ENCODE data around the gene KIF20B.
A peak's percentile ranks its signal among the peaks of the same experiment; 100 is the strongest.
"Not testable (repeated sequence)": the region's sequence is repeated elsewhere in the genome, so short reads cannot be mapped to it uniquely, and the experiment has no call there.

Gene KIF20B

DNA sequence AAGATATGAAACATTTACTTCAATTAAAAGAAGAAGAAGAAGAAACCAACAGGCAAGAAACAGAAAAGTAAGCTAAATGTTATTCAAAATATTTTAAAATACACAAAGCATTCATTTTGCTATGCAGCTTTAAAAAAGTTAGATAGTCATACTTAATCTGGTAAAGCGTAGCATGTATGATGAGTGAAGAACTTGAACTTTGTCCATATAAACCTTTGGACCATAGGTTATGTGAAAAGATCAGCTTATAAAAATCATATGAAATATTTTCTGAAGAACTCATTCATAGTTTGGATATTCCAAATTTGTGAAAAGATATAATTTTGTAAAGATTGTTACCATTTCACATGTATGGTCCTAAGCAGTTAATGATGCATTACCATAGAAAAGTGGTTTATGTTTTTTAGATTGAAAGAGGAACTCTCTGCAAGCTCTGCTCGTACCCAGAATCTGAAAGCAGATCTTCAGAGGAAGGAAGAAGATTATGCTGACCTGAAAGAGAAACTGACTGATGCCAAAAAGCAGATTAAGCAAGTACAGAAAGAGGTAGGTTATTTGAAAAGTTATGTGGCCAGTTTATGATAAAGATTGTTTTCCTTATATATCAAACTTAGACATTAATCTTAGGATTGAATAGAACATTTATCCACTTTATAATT is 37.3 kb downstream of the KIF20B start:
- H3K4me3 ChIP-seq (ENCODE audit: low read length) = no peak overlapping the region
- TF ChIP-seq, protein P1, sequence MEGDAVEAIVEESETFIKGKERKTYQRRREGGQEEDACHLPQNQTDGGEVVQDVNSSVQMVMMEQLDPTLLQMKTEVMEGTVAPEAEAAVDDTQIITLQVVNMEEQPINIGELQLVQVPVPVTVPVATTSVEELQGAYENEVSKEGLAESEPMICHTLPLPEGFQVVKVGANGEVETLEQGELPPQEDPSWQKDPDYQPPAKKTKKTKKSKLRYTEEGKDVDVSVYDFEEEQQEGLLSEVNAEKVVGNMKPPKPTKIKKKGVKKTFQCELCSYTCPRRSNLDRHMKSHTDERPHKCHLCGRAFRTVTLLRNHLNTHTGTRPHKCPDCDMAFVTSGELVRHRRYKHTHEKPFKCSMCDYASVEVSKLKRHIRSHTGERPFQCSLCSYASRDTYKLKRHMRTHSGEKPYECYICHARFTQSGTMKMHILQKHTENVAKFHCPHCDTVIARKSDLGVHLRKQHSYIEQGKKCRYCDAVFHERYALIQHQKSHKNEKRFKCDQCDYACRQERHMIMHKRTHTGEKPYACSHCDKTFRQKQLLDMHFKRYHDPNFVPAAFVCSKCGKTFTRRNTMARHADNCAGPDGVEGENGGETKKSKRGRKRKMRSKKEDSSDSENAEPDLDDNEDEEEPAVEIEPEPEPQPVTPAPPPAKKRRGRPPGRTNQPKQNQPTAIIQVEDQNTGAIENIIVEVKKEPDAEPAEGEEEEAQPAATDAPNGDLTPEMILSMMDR (conservative IDR thresholded peaks at IDR 0.05; ENCODE audit: low read length) = no peak
- DNase-seq (ENCODE audit: low read depth) = peak; percentile 2

GRCh38 chr10:89741126-89741762 is 39.9 kb downstream of the KIF20B start:
- H3K4me3 ChIP-seq (ENCODE audit: low read length) = no peak overlapping the region
- TF ChIP-seq, protein P1 (conservative IDR thresholded peaks at IDR 0.05; ENCODE audit: low read length) = no peak
- no peak for DNase-seq (ENCODE audit: low read depth)

DNA sequence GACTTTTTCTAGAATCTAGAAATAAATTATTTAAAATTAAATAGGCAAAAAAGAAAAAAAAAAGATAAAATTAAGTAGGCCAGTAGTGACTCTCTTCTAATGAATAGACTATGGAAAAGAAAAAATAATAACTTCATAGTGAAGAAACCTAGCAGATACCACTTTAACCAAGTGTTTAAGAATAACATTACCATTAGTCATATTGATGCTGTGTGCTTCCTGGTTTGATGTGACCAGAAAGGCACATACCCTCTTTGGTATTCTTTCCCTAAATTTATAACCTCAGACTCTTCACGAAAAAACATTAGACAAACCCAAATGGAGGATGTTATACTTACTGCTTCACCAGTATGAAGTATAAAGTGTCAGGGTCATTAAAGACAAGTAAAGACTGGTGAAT is 42.6 kb downstream of the KIF20B start:
- TF ChIP-seq, protein P1 (conservative IDR thresholded peaks at IDR 0.05; ENCODE audit: low read length) = no peak
- no peak overlapping the region for H3K4me3 ChIP-seq (ENCODE audit: low read length)
- peak; percentile 31 for DNase-seq (ENCODE audit: low read depth)

DNA sequence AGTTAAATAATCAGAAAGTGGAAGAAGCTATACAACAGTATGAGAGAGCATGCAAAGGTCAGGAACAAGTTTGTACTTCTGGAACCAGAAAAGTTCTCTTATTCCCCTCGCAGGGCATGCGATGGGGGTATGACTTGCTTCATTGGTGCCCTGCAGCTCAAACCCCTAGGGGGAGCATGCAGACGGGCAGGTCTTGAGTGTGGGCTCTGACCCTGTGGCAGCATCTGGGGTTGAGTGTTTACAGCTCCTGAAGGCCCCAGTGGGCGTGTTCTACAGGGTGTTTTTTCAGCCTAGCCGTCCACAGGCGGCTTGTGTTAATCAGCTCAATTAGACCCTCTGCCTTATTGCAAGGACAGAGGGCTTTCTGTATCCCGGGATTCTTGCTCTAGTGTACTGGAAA is 44.5 kb downstream of the KIF20B start:
- DNase-seq (ENCODE audit: low read depth) = no peak
- no peak overlapping the region for H3K4me3 ChIP-seq (ENCODE audit: low read length)
- TF ChIP-seq, protein P1 (conservative IDR thresholded peaks at IDR 0.05; ENCODE audit: low read length) = no peak

GRCh38 chr10:89750441-89750840 is 49.1 kb downstream of the KIF20B start:
- no peak for DNase-seq (ENCODE audit: low read depth)
- TF ChIP-seq, protein P1 (conservative IDR thresholded peaks at IDR 0.05; ENCODE audit: low read length) = no peak
- H3K4me3 ChIP-seq (ENCODE audit: low read length) = no peak overlapping the region

GRCh38 chr10:89755374-89755773 is 54.0 kb downstream of the KIF20B start:
- no peak for DNase-seq (ENCODE audit: low read depth)
- TF ChIP-seq, protein P1 (conservative IDR thresholded peaks at IDR 0.05; ENCODE audit: low read length) = no peak
- no peak overlapping the region for H3K4me3 ChIP-seq (ENCODE audit: low read length)

DNA sequence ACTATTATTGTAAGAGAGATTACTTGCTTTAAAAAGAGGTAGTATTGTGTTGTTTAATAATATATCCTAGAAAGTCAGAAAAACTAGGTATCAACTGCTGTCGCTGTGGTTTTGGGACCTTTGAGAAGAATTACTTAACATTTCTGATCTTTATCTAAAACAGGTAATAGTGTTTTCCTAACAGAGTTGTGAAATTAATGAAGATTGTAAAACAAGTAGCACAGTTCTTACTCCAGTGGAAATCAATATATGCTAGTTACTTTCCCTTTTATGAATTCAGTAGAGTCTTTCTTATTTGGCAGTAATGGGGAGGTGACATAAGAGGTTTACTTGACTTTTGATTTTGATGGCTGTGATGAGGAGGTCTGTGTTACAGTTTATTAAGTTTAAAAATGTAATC is 58.1 kb downstream of the KIF20B start:
- no peak for DNase-seq (ENCODE audit: low read depth)
- TF ChIP-seq, protein P1 (conservative IDR thresholded peaks at IDR 0.05; ENCODE audit: low read length) = no peak
- no peak overlapping the region for H3K4me3 ChIP-seq (ENCODE audit: low read length)

DNA sequence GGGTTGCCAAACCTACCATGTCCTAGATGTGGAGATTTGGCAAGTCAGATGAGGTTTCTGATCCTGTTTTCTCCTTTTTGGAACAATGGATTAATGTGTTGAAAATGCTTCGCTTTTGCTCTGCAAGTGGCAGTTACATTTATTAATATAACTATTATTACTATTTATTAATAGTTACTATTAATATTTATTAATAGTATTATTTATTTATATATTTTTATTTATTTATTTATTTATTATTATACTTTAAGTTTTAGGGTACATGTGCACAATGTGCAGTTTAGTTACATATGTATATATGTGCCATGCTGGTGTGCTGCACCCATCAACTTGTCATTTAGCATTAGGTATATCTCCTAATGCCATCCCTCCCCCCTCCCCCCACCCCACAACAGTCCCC is 62.3 kb downstream of the KIF20B start:
- not testable (repeated sequence) for H3K4me3 ChIP-seq (ENCODE audit: low read length); DNase-seq (ENCODE audit: low read depth)
